ENCODE data around the gene SREBF2. TPM values are rescaled to one million over a fixed set of nuclear protein-coding genes. Genes with fewer than 3 reads are reported as not detected.

Gene SREBF2
- polyA plus RNA-seq, 1 donor from 2014 or later, result 73.0 TPM

DNA sequence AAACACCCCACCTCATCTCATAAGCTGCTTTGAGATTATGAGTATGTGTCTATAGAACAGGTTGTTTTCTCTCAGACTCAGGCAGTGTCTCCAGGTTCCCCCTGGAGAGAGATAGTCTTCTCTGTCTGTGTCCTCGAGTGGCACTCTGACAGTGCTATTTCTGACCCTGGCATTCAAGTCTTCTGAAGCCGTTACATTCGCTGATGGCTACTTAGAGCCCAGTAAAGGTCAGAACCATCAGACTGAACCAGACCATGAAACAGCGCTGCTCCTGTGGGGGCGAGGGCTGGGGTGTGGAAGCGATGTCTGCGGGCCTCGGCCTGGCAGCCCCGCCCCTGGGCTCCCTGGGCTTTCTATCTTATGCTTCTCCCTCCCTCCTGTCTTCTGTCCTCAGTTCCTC, 58.5 kb downstream of the SREBF2 start:
- TF ChIP-seq SMC3 (conservative IDR thresholded peaks at IDR 0.05; ENCODE audit: poor library complexity) (no peak), POLR2AphosphoS5 (IDR thresholded peaks at IDR 0.05) (no peak), EZH2 (IDR thresholded peaks at IDR 0.05; ENCODE audit: borderline replicate concordance, insufficient read depth, low read length, poor library complexity, severe bottlenecking) (no peak), MXI1 (conservative IDR thresholded peaks at IDR 0.05; ENCODE audit: poor library complexity, severe bottlenecking) (no peak), TAF1 (IDR thresholded peaks at IDR 0.05; ENCODE audit: low read depth) (no peak), EP300 (conservative IDR thresholded peaks at IDR 0.05; ENCODE audit: poor library complexity, severe bottlenecking) (no peak), RAD21 (conservative IDR thresholded peaks at IDR 0.05) (no peak)
- TF ChIP-seq, protein P1, sequence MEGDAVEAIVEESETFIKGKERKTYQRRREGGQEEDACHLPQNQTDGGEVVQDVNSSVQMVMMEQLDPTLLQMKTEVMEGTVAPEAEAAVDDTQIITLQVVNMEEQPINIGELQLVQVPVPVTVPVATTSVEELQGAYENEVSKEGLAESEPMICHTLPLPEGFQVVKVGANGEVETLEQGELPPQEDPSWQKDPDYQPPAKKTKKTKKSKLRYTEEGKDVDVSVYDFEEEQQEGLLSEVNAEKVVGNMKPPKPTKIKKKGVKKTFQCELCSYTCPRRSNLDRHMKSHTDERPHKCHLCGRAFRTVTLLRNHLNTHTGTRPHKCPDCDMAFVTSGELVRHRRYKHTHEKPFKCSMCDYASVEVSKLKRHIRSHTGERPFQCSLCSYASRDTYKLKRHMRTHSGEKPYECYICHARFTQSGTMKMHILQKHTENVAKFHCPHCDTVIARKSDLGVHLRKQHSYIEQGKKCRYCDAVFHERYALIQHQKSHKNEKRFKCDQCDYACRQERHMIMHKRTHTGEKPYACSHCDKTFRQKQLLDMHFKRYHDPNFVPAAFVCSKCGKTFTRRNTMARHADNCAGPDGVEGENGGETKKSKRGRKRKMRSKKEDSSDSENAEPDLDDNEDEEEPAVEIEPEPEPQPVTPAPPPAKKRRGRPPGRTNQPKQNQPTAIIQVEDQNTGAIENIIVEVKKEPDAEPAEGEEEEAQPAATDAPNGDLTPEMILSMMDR (IDR thresholded peaks at IDR 0.05; ENCODE audit: poor library complexity, severe bottlenecking), result no peak
- TF ChIP-seq, protein P2, sequence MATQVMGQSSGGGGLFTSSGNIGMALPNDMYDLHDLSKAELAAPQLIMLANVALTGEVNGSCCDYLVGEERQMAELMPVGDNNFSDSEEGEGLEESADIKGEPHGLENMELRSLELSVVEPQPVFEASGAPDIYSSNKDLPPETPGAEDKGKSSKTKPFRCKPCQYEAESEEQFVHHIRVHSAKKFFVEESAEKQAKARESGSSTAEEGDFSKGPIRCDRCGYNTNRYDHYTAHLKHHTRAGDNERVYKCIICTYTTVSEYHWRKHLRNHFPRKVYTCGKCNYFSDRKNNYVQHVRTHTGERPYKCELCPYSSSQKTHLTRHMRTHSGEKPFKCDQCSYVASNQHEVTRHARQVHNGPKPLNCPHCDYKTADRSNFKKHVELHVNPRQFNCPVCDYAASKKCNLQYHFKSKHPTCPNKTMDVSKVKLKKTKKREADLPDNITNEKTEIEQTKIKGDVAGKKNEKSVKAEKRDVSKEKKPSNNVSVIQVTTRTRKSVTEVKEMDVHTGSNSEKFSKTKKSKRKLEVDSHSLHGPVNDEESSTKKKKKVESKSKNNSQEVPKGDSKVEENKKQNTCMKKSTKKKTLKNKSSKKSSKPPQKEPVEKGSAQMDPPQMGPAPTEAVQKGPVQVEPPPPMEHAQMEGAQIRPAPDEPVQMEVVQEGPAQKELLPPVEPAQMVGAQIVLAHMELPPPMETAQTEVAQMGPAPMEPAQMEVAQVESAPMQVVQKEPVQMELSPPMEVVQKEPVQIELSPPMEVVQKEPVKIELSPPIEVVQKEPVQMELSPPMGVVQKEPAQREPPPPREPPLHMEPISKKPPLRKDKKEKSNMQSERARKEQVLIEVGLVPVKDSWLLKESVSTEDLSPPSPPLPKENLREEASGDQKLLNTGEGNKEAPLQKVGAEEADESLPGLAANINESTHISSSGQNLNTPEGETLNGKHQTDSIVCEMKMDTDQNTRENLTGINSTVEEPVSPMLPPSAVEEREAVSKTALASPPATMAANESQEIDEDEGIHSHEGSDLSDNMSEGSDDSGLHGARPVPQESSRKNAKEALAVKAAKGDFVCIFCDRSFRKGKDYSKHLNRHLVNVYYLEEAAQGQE (IDR thresholded peaks at IDR 0.05; ENCODE audit: borderline replicate concordance), result no peak

DNA sequence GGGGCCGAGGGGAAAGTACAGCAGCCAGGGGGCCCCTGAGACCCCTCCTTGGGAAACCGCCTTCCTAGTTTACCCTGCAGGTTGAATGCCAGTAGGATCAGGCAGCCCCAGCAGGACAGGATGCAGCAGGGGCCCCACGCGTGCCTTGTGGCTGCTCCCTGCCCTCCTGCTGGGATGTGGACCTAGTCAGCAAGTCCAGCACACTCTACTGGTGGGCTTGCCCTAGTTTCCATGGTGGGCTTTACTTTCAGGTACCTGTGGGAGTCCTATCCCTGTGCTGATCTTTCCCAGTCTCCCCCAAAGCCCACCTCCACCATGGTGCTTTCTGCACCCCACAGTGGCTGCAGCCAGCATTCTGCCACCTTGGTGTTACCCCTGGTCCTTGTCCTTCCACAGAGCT, 59.8 kb downstream of the SREBF2 start:
- Histone ChIP-seq H3F3A (ENCODE audit: insufficient read depth, low read length, poor library complexity, severe bottlenecking) (no peaks in the 10 kb centered on the region), H3K27ac (ENCODE audit: low read length) (no peak overlapping the region), H3K4me3 (ENCODE audit: low read length) (no peak overlapping the region), H4K20me1 (ENCODE audit: insufficient read depth) (no peaks in the 10 kb centered on the region), H2AFZ (ENCODE audit: low read depth, low read length) (no peak overlapping the region), H3K9me3 (ENCODE audit: low read length) (no peaks in the 10 kb centered on the region), H3K36me3 (ENCODE audit: insufficient read depth, low read length) (peaks cover 6% of the 10 kb centered on the region), H3K9me2 (ENCODE audit: insufficient read depth, low read length) (no peaks in the 10 kb centered on the region), H3K9ac (ENCODE audit: low read length) (no peak overlapping the region), H3K27me3 (ENCODE audit: insufficient read depth, low read depth, low read length) (no peaks in the 10 kb centered on the region), H3K4me2 (ENCODE audit: low read length) (no peak overlapping the region), H3K79me2 (replicated peaks; ENCODE audit: insufficient read depth, low read length) (no peaks in the 10 kb centered on the region)
- no peak for TF ChIP-seq POLR2AphosphoS5 (IDR thresholded peaks at IDR 0.05)
- no peak for TF ChIP-seq EZH2 (IDR thresholded peaks at IDR 0.05; ENCODE audit: borderline replicate concordance, insufficient read depth, low read length, poor library complexity, severe bottlenecking)
- no peak for TF ChIP-seq TAF1 (IDR thresholded peaks at IDR 0.05; ENCODE audit: low read depth)
- TF ChIP-seq SMC3 (conservative IDR thresholded peaks at IDR 0.05; ENCODE audit: poor library complexity), result no peak
- no peak for TF ChIP-seq RAD21 (conservative IDR thresholded peaks at IDR 0.05)
- TF ChIP-seq, protein P1 (IDR thresholded peaks at IDR 0.05; ENCODE audit: poor library complexity, severe bottlenecking), result no peak

More for the DNA sequence above, 58.5 kb downstream of the SREBF2 start:
- H2AFZ ChIP-seq (ENCODE audit: low read depth, low read length), result no peak overlapping the region
- no peaks in the 10 kb centered on the region for H4K20me1 ChIP-seq (ENCODE audit: insufficient read depth)
- H3K79me2 ChIP-seq (replicated peaks; ENCODE audit: insufficient read depth, low read length), result no peaks in the 10 kb centered on the region
- no peak overlapping the region for H3K9ac ChIP-seq (ENCODE audit: low read length)
- peaks cover 6% of the 10 kb centered on the region for H3K36me3 ChIP-seq (ENCODE audit: insufficient read depth, low read length)
- no peak overlapping the region for H3K27ac ChIP-seq (ENCODE audit: low read length)
- H3K27me3 ChIP-seq (ENCODE audit: insufficient read depth, low read depth, low read length), result no peaks in the 10 kb centered on the region
- H3K9me3 ChIP-seq (ENCODE audit: low read length), result no peaks in the 10 kb centered on the region
- H3K4me3 ChIP-seq (ENCODE audit: low read length), result no peak overlapping the region
- H3F3A ChIP-seq (ENCODE audit: insufficient read depth, low read length, poor library complexity, severe bottlenecking), result no peaks in the 10 kb centered on the region
- H3K9me2 ChIP-seq (ENCODE audit: insufficient read depth, low read length), result no peaks in the 10 kb centered on the region
- no peak overlapping the region for H3K4me2 ChIP-seq (ENCODE audit: low read length)
